GM12864 (cell line): ENCODE measurements around the gene KIAA1755.

Experiments
- DNase-seq: peaks from one replicate; pipeline ENCODE4 v3.0.0-alpha.2; 2011; ENCODE audit warnings: low read depth
- H3K4me3 ChIP-seq: 2 replicates; pipeline ENCODE4 v1.5.1; 2011; ENCODE audit warnings: mild to moderate bottlenecking, low read depth, low read length, control low read depth
- CTCF ChIP-seq: IDR thresholded peaks from 2 replicates; pipeline ENCODE4 v1.5.1; 2011; ENCODE audit warnings: low read depth, mild to moderate bottlenecking, moderate library complexity, low read length, control low read depth, inconsistent platforms; ENCODE audit errors: missing control alignments

KIAA1755 gene

GRCh38 chr20:38169636-38170193 is 90.8 kb downstream of the KIAA1755 start:
- no peak overlapping the region for H3K4me3 ChIP-seq
- DNase-seq, result no peak
- no peak for TF ChIP-seq CTCF

GRCh38 chr20:38168791-38169589 is 91.5 kb downstream of the KIAA1755 start:
- no peak overlapping the region for H3K4me3 ChIP-seq
- TF ChIP-seq CTCF, result no peak
- no peak for DNase-seq

DNA sequence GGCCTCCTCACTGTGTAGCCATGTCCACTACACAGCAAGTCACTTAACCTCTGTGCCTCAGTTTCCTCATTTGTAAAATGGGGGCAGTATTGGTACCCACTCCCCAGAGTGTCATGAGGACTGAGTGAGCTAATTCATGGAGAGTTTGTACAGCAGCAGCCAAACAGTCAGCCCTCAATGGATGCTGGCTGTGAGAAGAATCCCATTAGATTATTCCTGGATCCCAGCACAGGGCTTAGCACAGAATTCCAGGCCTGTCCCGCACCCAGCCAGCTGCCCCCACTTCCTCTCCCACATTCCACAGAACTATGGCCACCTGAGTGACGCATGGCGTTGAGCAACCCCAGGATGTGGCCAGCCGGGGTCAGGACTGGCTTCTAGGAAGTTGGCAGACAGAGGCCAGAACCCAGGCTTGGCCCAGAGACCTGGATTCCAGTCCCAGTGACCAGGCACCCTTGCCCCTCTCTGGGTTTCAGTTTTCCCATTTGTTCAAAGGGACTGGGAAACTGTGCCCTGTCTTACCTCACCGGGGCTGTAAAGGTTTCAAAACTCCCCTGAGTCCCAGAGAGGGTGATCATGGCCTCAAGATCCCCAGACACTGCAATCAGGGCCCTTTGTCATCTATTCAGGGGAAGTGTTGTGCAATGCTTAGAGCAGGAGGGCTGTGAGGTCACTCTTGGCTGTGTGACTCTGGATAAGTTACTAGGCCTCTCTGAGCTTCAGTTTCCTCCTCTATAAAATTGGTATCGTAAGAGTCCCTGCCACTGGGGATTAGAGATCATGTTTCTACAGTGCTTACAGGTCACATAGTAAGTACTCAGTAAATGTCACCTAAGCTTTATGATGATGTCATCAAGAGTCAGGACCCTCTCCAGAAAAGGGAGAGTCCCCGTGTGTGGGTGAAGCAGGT is 92.4 kb downstream of the KIAA1755 start:
- no peak for TF ChIP-seq CTCF
- no peak overlapping the region for H3K4me3 ChIP-seq
- DNase-seq, result no peak

GRCh38 chr20:38167328-38167850 is 93.1 kb downstream of the KIAA1755 start:
- no peak for TF ChIP-seq CTCF
- no peak overlapping the region for H3K4me3 ChIP-seq
- DNase-seq, result no peak

- no peak for DNase-seq
- TF ChIP-seq CTCF, result no peak
These were observed 93.8 kb downstream of the KIAA1755 start for GRCh38 chr20:38166703-38167233.

DNA sequence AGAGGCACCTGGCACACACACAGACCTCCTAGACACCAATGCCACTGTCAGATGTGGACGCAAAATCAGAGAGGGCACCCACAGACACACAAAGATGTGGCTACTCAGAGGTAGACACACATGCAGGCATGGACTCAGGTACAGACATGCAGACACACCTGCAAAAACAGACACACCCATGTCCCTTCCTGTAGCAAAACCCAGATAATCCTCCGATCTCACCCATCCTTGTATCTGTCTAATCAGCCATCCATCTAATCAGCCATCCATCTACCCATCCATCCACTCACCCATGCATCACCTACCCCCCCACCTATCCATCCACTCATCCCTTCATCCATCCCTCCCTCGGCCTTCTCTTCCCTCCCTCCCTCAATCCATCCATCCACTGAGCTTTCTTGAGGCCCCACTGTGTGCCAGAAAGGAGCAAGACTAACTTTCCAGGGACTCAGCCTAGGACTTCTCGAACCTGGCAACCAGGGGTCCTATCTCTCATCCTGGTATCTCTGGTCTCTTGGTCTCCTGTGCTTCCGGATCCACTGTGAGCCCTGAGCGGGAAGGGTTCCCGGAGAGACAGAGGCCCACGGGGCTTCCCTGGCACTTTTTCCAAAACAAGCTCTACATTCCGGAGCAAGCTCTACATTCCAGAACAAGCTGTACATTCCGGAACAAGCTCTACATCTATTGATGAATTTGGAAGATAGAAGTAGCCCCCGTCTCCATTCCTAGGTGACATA is 94.4 kb downstream of the KIAA1755 start:
- no peak for DNase-seq
- TF ChIP-seq CTCF, result no peak
- no peak overlapping the region for H3K4me3 ChIP-seq

More at GRCh38 chr20:38166703-38167233, 93.8 kb downstream of the KIAA1755 start:
- H3K4me3 ChIP-seq, result no peak overlapping the region
